ENCODE measurements around the gene NFIC. TPM values are rescaled to one million over a fixed set of nuclear protein-coding genes. Genes with fewer than 3 reads are reported as not detected.
"Not testable (repeated sequence)": the region's sequence is repeated elsewhere in the genome, so short reads cannot be mapped to it uniquely, and the experiment has no call there.

The NFIC gene
- total RNA-seq, 2 donors from 2014 or later = 42.0 to 71.3 TPM

DNA sequence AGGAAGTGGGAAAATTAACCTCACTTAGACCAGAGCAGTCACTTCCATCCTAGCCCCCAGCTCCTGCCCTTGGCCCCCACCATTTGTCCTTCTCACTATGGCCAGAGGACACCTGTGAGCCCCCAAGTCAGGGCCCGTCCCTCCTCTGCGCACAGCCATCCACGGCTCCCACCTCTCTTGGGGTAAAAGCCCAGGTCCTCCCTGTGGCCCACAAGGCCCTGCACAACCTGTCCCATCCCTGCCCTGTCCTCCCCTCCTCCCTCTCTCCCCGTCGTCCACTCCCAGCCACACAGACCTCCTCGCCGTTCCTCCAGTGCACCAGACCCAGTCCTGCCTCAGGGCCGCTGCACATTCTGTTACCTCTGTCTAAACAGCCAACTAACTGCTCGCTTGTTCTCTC is 60.0 kb downstream of the NFIC start:
- intact Hi-C loops (cut with DNase I) = no loop called here
- H3K9me3 ChIP-seq = no peaks in the 10 kb centered on the region
- H3K4me3 ChIP-seq = no peak overlapping the region
- H3K27ac ChIP-seq = no peak overlapping the region
- H3K36me3 ChIP-seq = no peaks in the 10 kb centered on the region
- H3K9ac ChIP-seq (ENCODE audit: low read depth in 2 of 2, low read length in 2 of 2) = peak overlapping the region in 1 of 2 donors; percentile 2
- no peaks in the 10 kb centered on the region for H3K4me1 ChIP-seq
- TF ChIP-seq, protein P1, sequence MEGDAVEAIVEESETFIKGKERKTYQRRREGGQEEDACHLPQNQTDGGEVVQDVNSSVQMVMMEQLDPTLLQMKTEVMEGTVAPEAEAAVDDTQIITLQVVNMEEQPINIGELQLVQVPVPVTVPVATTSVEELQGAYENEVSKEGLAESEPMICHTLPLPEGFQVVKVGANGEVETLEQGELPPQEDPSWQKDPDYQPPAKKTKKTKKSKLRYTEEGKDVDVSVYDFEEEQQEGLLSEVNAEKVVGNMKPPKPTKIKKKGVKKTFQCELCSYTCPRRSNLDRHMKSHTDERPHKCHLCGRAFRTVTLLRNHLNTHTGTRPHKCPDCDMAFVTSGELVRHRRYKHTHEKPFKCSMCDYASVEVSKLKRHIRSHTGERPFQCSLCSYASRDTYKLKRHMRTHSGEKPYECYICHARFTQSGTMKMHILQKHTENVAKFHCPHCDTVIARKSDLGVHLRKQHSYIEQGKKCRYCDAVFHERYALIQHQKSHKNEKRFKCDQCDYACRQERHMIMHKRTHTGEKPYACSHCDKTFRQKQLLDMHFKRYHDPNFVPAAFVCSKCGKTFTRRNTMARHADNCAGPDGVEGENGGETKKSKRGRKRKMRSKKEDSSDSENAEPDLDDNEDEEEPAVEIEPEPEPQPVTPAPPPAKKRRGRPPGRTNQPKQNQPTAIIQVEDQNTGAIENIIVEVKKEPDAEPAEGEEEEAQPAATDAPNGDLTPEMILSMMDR (IDR thresholded peaks at IDR 0.05) = no peak
- no peaks in the 10 kb centered on the region for H3K27me3 ChIP-seq
- no peak for DNase-seq

DNA sequence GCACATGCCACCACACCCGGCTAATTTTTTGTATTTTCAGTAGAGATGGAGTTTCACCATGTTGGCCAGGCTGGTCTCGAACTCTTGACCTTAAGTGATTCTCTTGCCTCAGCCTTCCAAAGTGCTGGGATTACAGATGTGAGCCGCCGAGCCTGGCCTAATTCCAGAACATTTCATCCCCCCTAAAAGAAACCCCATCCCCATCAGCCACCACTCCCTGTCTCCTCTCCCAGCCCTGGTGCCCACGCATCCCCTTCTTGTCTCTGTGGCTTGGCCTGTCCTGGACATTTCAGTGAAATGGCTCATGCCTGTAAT is 63.9 kb downstream of the NFIC start:
- H3K9me3 ChIP-seq; intact Hi-C loops (cut with DNase I); DNase-seq; H3K4me1 ChIP-seq; H3K4me3 ChIP-seq; H3K9ac ChIP-seq (ENCODE audit: low read depth in 2 of 2, low read length in 2 of 2); H3K36me3 ChIP-seq; H3K27me3 ChIP-seq: not testable (repeated sequence)
- H3K27ac ChIP-seq = peak overlapping the region; percentile 57

DNA sequence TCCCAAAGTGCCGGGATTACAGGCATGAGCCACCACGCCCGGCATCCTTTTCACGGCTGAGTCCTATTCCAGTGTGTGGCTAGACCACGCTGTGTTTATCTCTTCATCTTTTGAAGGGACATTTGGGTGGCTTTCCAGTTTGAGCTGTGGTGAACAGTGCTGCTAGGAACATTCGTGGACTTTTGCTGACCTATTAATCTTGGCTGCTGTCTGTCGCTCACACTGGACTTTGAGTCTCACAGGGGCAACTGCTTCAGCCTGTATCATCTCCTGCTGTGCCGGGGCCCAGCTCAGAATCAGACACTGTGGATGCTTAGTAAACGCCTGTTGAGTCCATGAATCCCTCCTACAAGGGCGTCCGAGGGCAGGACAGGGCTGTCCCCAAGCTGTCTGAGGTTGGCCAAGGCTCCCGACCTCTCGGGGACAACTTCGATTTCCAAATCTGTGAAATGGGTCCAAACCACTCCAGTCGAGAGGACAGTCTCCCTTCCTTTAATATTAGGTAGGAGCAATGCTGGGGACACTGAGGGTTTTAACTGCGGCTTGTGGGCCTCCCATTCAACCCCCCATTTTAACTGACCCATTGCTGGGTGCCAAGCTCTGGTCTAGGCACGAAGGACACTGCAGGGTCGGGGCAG is 65.5 kb downstream of the NFIC start:
- Histone ChIP-seq H3K9me3 (no peaks in the 10 kb centered on the region), H3K27me3 (no peaks in the 10 kb centered on the region), H3K9ac (ENCODE audit: low read depth in 2 of 2, low read length in 2 of 2) (no peak overlapping the region), H3K27ac (no peak overlapping the region), H3K36me3 (no peaks in the 10 kb centered on the region), H3K4me1 (peaks cover 6% of the 10 kb centered on the region), H3K4me3 (no peak overlapping the region)
- intact Hi-C loops (cut with DNase I) = no loop called here
- TF ChIP-seq, protein P1 (IDR thresholded peaks at IDR 0.05) = no peak
- no peak for DNase-seq

DNA sequence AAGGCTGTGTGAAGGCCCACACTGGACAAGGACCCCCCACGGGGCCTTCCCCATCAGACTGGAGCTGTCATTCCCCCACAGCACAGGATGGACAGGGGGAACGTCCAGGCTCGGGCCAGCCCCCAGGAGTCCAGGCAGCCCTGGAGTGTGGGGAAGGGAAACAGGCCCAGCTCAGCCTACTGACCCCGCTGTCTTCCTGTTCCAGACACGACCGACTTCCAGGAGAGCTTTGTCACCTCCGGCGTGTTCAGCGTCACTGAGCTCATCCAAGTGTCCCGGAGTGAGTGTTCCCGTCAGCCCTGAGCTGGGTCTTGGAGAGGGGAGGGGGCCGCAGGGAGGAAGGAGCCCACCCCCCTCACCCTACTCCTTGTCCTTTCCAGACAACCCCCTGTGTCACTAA is 66.9 kb downstream of the NFIC start:
- no peak for DNase-seq
- intact Hi-C loops (cut with DNase I) = no loop called here
- H3K36me3 ChIP-seq = no peaks in the 10 kb centered on the region
- TF ChIP-seq, protein P1 (IDR thresholded peaks at IDR 0.05) = no peak
- H3K9ac ChIP-seq (ENCODE audit: low read depth in 2 of 2, low read length in 2 of 2) = no peak overlapping the region
- H3K4me1 ChIP-seq = peaks cover 6% of the 10 kb centered on the region
- no peaks in the 10 kb centered on the region for H3K27me3 ChIP-seq
- no peaks in the 10 kb centered on the region for H3K9me3 ChIP-seq
- H3K4me3 ChIP-seq = no peak overlapping the region
- peak overlapping the region; percentile 89 for H3K27ac ChIP-seq

DNA sequence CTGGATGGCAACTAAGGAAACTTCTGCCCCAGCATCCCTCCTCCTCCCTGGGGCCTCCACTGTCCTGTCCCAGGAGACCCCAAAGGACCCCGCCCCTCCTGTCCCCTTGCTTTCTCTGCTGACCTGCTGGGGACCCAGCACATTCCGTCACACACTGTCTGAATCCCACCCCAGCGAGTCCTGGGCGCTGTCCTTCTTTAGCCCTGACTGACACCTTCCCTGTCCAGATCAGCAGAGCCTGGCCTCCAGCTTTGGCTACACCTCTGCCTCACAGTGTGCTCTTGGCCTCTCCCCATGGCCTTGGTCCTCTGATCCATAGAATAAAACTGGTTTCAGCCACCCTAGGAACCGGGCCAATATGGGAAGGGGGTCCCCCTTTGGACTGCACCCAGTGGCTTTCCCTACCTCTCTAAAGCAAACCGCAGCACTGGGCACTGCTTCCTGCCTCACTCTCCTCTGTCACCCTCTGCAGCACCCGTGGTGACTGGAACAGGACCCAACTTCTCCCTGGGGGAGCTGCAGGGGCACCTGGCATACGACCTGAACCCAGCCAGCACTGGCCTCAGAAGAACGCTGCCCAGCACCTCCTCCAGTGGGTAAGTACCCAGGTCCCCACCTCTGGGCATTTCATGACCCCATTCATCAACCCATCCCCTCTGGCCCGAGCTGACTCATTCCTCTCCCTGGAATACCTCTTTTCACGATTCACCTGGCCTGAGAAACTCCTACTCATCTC is 67.6 kb downstream of the NFIC start:
- intact Hi-C loops (cut with DNase I) = loop anchor here (2.0 kb wide), 1 partner anchor 105 kb away; no protein-coding TSS in a partner anchor
- peak overlapping the region; percentile 89 for H3K27ac ChIP-seq
- no peaks in the 10 kb centered on the region for H3K9me3 ChIP-seq
- TF ChIP-seq, protein P1 (IDR thresholded peaks at IDR 0.05) = no peak
- peaks cover 6% of the 10 kb centered on the region for H3K4me1 ChIP-seq
- no peak overlapping the region for H3K4me3 ChIP-seq
- DNase-seq = no peak
- peak overlapping the region in 1 of 2 donors; percentile 69 for H3K9ac ChIP-seq (ENCODE audit: low read depth in 2 of 2, low read length in 2 of 2)
- H3K27me3 ChIP-seq = no peaks in the 10 kb centered on the region
- H3K36me3 ChIP-seq = no peaks in the 10 kb centered on the region

Measured in colonic mucosa (tissue), 4 donors.